HG02884 (cell line): ENCODE measurements around the gene NDUFB5.
"Not testable (repeated sequence)": the region's sequence is repeated elsewhere in the genome, so short reads cannot be mapped to it uniquely, and the experiment has no call there.

Source experiments
- ATAC-seq: cut with Tn5 transposase; IDR thresholded peaks from one replicate; pipeline ENCODE4 v1.9.1; 2021; ENCODE audit warnings: mild to moderate bottlenecking, moderate library complexity; ENCODE audit not compliant: unreplicated experiment

The NDUFB5 gene

GRCh38 chr3:179630753-179631451, 26.3 kb downstream of the NDUFB5 start:
- ATAC-seq = no peak

GRCh38 chr3:179640469-179640868, 35.9 kb downstream of the NDUFB5 start:
- ATAC-seq = no peak

DNA sequence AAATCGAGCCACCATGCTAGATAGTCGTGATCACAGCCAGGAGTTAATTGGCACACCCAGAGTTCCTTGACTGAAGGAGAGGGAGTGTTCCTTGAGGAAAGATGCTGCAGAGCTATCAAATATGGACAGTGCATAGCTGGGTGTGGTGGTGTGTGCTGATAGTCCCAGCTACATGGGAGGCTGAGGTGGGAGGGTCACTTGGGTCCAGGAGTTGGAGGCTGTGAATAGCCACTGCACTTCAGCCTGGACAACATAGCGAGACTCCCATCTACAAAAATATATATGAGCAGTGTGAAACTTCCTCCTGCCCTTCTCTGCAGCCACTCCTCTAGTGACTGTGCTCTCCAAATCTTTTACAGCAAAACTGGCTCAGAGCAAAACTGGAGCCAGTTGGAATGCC, 38.3 kb downstream of the NDUFB5 start:
- no peak for ATAC-seq

DNA sequence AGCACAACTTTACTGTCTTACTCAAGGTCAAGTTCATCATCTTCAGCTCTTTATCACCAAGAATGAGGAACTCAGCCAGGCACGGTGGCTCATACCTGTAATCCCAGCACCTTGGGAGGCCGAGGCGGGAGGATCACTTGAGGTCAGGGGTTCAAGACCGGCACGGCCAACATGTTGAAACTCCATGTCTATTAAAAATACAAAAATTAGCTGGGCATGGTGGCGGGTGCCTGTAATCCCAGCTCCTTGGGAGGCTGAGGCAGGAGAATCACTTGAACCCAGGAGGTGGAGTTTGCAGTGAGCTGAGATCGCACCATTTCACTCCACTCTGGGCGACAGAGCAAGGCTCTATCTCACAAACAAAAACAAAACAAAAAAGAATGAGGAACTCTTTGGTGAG, 39.2 kb downstream of the NDUFB5 start:
- ATAC-seq = not testable (repeated sequence)

DNA sequence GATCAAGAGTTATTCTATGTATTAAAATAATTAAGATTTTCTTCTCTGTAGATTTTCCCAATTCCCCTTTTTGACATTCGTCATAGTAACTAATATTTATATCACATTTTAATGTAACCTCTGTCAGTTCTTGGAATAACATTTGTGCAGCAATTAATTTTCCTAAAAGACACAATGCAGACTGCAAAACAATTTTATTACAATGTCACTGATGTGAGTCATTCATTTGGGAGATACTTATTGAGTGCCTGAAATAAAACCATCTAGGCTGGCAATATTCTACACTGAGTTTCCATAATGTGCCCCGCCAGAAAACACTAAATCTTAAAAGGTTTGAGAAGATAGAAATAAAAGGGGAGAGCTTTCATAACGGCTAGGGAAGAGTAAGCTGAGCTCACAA, 41.6 kb downstream of the NDUFB5 start:
- ATAC-seq = no peak

DNA sequence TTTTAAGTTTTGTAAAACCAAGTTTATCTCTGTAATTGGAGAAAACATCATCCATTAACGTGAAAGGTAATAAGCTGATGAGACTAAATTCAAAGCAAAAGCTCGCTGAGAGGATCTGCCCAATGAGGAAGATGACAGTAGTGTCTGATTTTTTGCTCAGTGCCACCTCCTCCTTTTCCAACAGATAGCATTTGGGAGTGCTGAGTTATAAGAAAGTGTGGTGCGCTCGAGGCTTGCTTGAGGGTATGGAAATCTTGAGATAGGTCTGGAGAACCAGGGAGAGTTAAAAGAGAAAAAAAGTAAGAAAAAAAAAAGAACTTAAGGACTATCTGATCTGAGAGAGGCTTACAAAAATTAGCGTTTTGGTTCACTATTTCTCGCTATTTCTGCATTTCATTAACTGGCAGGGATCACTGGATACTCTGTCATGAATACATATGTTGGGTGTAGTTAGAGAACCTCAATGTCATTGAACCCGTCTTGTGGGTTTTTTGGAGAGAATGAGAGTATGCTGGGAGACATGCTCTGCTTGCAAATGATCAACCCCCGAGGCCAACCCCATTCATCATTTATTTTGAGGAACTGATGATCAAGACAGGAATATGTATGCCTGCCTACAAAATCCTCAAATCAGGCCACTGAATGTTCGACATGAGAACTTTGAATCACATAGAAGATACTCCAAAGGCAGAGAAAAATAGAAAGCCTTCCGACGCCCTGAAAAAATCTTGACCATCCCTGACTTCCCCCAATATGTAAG, 47.3 kb downstream of the NDUFB5 start:
- no peak for ATAC-seq

DNA sequence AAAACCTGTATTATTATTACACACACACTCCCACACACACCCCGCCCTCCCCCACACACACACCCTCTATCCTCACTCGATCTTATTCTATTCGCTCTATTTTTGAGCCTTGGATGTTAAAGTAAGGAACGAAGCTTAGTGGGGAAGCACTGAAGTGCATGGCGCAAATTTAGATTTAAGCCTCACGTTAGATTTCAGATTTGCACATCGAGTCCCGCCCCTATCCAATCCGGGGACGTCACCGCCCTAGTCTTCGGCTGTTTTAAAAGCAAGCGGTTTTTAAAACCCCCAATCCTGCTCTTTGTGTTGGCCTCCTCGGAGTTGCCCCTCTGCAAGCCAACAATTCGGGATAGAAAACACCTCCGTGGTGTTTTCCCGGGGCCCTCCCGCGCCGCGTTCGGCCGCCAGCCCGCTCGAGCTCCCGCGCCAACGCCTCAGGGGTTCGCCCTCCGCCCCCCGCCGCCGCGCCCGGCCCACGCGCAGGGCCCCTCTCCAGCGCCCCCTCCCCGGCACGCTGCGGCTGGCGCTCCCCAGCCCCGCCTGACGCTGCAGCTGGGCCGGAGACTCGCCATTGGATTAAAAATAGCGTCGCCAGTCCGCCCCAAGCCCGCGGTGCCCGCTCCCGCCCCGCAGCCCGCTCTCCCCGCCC, 48.0 kb downstream of the NDUFB5 start, which contains the start of gene USP13:
USP13 (plus strand) TSS at position 594 of the 649 bp plus-strand sequence. CDS start 186 bp downstream, outside the sequence.
- ATAC-seq = peak; percentile 61

GRCh38 chr3:179653096-179653797, 48.7 kb downstream of the NDUFB5 start:
- peak; percentile 53 for ATAC-seq

DNA sequence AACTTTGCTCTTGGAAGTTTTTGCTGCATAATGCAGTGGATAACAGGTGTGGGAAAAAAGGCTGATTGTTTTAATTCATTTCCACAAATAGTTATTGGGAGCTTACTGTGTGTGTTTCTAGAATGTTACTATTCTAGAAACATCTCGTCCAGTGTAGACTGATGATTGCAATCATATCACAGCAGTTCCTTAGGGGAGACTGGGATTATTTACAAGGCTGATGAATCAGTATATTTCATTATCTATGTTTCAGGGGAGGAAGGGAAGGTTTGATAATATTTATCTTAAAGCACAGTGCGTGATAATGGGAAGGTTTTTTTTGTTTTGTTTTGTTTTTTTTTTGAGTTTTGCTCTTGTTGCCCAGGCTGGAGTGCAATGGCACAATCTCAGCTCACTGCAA, 50.6 kb downstream of the NDUFB5 start:
- ATAC-seq = no peak

DNA sequence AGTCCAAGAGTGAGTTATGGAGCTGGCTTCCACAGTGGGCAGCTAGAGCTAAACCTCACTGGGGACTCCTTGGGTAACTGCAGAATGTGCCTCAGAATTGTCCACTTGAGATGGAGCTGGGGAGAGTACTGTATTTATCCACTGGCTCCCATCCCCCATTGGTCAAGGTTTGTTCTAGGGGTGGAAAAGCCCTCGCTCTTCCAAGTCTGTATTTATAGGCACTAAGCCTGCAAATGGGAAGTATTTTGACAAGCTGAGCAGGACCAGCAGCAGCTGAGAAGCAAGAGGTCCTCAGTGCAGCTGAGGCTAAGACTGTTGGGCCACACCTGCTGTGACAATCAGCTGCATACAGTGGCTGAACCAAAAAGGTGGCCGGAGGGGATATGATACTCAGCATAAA, 54.0 kb downstream of the NDUFB5 start:
- no peak for ATAC-seq

DNA sequence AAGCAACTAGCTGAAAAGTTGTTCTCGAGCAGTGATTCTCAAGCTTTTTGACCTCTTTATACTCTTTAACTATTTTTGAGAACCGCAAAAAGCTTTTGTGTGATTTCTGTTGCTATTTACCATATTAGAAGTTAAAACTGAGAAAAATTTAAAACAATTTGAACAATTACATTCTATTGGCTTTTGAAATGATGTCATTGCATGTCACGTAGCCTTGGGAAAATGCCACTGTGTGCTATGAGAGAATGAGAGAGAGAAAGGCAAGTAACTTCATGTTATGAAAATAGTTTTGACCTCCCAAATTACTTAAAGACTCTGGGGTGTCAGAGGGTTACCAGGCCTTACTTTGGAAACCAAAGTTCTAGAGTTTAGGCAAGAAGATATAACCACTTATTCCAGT, 56.3 kb downstream of the NDUFB5 start:
- no peak for ATAC-seq

GRCh38 chr3:179661777-179662176, 57.2 kb downstream of the NDUFB5 start:
- no peak for ATAC-seq

- no peak for ATAC-seq
Observed at GRCh38 chr3:179663093-179663492, 58.5 kb downstream of the NDUFB5 start.

DNA sequence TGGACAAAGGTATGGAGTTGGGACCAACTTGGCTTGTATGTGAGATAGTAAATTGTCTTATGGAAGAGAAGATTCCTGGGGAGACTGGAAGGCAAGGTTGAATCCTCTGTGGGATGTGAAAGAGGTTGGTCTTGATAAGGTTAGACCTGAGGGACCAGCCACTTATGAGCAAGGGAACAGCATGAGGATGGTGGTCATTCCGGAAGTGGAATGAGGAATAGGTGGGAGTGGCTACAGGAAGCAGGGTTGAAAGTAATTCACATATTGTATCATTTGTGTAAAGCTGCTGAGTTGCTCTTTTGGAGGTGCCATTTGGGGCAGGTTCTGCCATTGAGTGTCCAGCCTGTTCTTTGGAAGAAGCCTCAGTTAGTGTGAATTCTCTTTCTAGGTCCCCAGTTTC, 61.4 kb downstream of the NDUFB5 start:
- ATAC-seq = no peak

DNA sequence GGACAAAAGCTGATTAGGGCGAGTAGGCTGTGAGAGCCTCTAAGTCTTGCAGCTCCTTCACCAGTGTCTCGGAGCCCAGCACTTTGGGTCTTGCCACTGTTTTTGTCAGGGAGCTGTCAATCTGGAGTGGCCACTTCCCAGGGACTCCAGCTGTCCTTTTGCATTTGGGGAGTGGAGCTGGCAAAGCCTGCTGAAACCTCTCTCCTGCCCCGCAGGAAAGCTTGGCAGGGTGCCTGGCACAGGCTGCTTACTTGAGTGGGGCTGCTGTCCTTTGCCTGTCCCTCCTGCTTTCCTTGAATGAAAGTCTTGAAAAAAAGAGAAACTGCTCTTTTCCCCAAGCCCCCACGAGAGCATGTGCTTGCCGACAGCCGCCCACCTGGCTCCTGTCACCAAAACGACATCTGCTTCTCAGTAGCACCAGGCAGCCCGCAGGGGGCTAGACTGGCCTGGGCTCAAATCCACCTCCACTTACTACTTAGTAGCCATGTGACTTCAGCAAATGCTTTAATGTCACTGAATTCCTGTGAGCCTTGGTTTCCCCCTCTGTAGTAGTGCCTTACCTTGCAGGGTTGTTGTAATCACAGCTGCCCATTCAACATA, 61.9 kb downstream of the NDUFB5 start:
- ATAC-seq = no peak

DNA sequence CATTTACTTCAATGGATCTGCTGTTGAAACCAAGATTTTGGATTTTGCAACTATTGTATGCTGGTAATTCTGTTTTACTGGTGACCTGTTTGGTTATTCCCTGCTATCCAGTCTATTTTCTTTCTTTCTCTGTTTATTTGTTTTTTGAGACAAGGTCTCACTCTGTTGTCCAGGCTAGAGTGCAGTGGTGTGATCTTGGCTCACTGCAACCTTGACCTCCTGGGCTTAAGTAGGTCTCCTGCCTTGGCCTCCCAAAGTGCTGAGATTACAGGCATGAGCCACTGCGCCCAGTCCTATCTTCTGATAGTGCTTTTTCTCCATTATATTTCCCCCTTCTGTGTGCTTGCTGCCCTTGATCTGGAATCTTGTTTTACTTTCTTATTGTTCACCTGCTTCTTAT, 63.8 kb downstream of the NDUFB5 start:
- ATAC-seq = no peak

- no peak for ATAC-seq
Observed at GRCh38 chr3:179670311-179670710, 65.7 kb downstream of the NDUFB5 start.

DNA sequence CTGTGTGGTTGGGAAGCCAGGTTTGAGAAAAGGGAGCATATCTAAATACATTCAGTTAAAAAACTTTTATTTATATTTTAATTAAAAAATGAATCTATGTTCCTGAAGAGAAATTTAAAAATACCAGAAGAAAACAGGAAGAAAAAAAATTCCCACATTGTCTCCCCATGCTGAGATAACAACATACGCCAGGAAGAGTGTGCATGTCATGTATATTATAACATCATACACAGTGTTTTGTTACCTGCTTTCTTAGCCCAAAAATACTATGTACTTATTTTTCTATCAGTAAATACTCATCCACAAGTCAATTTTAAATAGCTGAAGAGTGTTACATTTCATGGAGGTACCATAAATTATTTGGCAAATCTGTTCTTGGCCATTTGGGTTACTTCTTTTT, 66.7 kb downstream of the NDUFB5 start:
- ATAC-seq = no peak

DNA sequence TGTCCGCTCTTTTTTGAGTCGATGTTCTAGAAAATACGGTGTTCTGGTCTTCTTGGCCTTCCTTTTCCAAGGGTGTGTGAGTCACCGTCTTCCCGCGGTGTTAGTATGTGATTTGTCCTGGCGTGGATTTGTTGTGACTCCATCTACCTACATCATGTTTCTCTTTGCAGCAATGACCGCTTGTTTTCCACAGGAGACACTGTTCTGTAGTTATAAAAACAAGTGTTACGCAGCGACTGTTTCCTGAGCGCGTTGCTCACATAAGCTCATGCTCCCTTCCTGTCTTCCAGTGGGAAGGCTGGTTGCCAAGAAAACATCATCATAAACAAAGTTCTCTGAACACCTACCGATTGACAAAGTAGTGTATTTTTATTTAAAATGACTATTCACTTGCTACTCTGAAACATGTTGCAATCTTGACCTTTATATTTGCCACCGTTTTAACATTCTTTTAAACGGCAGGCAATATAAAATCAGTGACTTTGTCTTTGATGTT, 67.2 kb downstream of the NDUFB5 start:
- no peak for ATAC-seq

GRCh38 chr3:179672918-179673317, 68.3 kb downstream of the NDUFB5 start:
- no peak for ATAC-seq

GRCh38 chr3:179673523-179673922, 68.9 kb downstream of the NDUFB5 start:
- no peak for ATAC-seq
